Thoracic aorta (tissue), 2 donors: Measurements from ENCODE around the gene PFKP. TPM values are rescaled to one million over a fixed set of nuclear protein-coding genes. Genes with fewer than 3 reads are reported as not detected.

Source experiments
- ATAC-seq: fragments of 150-250 bp; one replicate; pipeline ENCODE4 v1.8.0; 2017; ENCODE audit warnings: low read depth; ENCODE audit not compliant: insufficient number of reproducible peaks, low FRiP score
- DNase-seq: peaks from one replicate; pipeline ENCODE4 v3.0.0-alpha.2; 2020; ENCODE audit warnings: low spot score
- H3K27ac ChIP-seq, 2 donors: fragments of 200-600 bp; sonication (generic); 1 replicate in 1 of 2; 2 replicates in 1 of 2; pipeline ENCODE4 v1.5.1; 2016; ENCODE audit warnings: mild to moderate bottlenecking in 2 of 2, moderate library complexity in 2 of 2
- H3K27me3 ChIP-seq: fragments of 200-600 bp; sonication (generic); replicated peaks from 2 replicates; pipeline ENCODE4 v1.6.0; 2016; ENCODE audit warnings: mild to moderate bottlenecking; ENCODE audit not compliant: insufficient read depth
- H3K36me3 ChIP-seq: fragments of 200-600 bp; sonication (generic); one replicate; pipeline ENCODE4 v1.5.1; 2016
- H3K4me1 ChIP-seq, 2 donors: fragments of 200-600 bp; sonication (generic); 1 replicate in 1 of 2; 2 replicates in 1 of 2; pipeline versions ENCODE4 v1.5.1 to v1.6.0; 2016; ENCODE audit warnings: low read depth in 2 of 2, mild to moderate bottlenecking in 1 of 2; ENCODE audit not compliant: control insufficient read depth in 1 of 2
- H3K4me3 ChIP-seq: fragments of 200-600 bp; sonication (generic); 2 replicates; pipeline ENCODE4 v1.5.1; 2016; ENCODE audit warnings: mild to moderate bottlenecking
- H3K9me3 ChIP-seq: fragments of 200-600 bp; sonication (generic); 2 replicates; pipeline ENCODE4 v1.5.1; 2016
- total RNA-seq, 2 donors: library from RNA; depleted of rRNA; stranded (reverse); fragments of >200 nt; gene quantifications; one replicate each; pipeline versions ENCODE4 v1.1.0 to v1.2.3, GENCODE V29; 2016
- TF ChIP-seq, protein P1 (sequence below): fragments of 200-600 bp; sonication (generic); IDR thresholded peaks from one replicate; pipeline ENCODE4 v1.5.1; 2019; ENCODE audit warnings: antibody characterized with exemption

The PFKP gene
- total RNA-seq, 2 donors from 2014 or later, result 91.4 to 153 TPM

DNA sequence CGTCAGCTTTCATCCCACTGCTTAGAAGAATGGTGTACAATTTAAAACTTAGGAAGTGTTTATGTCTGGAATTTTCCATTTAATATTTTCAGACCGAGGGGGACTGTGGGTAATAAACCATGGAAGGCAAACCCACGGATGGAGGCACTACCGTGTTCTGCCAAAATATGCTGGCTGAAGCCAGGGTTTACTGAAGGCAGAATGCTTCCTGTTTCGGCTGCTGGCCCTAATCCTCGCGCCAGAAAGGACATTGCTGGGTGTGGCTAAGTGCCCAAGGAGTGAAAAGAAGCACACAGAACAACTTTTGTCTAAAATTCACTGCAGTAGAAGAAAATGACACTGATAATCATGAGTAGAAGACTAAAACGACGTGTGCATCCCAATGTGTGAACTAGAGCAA lies 72.9 kb downstream of the PFKP start:
- Histone ChIP-seq H3K9me3 (no peaks in the 10 kb centered on the region), H3K27me3 (no peaks in the 10 kb centered on the region), H3K4me3 (no peak overlapping the region), H3K27ac (peak overlapping the region; percentile 21 to 69), H3K36me3 (peaks cover 76% of the 10 kb centered on the region), H3K4me1 (peaks cover 24 to 34% of the 10 kb centered on the region in 2 donors)
- DNase-seq, result no peak
- ATAC-seq, result no peak
- TF ChIP-seq, protein P1, sequence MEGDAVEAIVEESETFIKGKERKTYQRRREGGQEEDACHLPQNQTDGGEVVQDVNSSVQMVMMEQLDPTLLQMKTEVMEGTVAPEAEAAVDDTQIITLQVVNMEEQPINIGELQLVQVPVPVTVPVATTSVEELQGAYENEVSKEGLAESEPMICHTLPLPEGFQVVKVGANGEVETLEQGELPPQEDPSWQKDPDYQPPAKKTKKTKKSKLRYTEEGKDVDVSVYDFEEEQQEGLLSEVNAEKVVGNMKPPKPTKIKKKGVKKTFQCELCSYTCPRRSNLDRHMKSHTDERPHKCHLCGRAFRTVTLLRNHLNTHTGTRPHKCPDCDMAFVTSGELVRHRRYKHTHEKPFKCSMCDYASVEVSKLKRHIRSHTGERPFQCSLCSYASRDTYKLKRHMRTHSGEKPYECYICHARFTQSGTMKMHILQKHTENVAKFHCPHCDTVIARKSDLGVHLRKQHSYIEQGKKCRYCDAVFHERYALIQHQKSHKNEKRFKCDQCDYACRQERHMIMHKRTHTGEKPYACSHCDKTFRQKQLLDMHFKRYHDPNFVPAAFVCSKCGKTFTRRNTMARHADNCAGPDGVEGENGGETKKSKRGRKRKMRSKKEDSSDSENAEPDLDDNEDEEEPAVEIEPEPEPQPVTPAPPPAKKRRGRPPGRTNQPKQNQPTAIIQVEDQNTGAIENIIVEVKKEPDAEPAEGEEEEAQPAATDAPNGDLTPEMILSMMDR, result no peak

DNA sequence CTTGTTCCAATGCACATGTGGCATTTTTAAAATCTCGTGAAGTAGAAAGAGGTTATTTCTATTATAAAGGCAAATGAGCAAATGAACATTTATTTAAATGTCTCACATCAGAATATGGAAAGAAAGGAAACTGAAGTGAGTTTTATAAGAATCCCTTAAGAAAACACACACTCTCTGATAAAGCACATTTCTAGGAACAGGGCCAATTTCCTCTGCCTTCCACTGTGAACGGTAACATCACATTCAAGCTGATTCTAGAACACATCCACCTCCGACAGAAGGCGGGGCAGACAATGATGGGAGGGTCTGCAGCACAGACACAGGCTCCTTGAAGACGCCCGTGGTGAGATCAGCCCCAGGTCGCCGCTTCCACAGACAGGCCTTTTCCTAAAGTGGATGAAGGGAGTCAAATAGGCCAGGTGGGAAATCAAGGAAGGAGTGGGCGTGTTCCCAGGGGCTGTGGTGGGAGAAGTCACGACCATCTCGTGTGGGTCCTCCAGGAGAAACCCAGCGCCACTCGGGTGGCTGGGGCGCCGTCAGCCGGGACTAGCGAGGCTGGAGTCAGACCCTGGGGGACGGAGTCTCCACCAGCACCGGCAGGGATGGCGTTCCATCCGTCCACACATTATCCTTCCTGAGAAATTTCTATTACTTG lies 74.1 kb downstream of the PFKP start:
- TF ChIP-seq, protein P1, result no peak
- H3K27ac ChIP-seq, result peak overlapping the region; percentile 27 to 69
- ATAC-seq, result no peak
- peaks cover 23 to 30% of the 10 kb centered on the region in 2 donors for H3K4me1 ChIP-seq
- peaks cover 76% of the 10 kb centered on the region for H3K36me3 ChIP-seq
- H3K4me3 ChIP-seq, result no peak overlapping the region
- no peaks in the 10 kb centered on the region for H3K9me3 ChIP-seq
- no peaks in the 10 kb centered on the region for H3K27me3 ChIP-seq
- no peak for DNase-seq

DNA sequence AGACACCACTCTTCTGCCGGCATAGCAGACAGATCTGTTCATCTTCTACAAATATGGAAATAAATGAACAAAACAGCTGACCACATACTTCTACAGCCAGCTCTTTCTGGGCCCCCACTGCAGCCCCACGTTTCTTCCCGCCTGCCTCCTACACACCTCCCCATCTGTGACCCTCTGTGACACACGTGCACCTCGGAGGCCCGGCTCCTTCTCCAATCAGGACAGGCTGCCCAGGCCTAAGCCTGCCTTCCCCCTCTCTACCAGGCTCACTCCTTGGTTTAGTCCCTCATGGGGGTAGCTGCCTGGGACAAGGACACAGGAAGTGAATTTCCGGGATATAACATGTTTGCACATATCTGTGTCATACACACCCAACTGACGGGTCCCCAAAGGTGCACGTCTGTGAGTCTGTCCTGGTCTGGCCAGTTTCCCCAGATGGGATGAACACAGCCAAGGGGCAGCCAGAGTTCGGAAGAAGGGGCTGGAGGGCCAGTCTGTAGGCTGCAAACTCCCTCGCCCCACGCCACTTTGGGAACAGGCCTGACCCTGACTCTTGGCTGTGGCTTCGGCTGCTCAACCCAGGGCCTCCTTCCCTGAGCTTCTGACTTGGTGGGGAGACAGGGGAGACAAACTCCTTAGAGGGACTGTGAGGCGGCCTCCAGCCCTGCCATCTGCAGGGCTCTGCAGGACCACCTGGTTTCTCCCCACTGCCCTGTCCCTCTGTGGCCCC lies 75.0 kb downstream of the PFKP start:
- no peaks in the 10 kb centered on the region for H3K27me3 ChIP-seq
- H3K4me1 ChIP-seq, result peaks cover 17 to 22% of the 10 kb centered on the region in 2 donors
- H3K36me3 ChIP-seq, result peaks cover 82% of the 10 kb centered on the region
- TF ChIP-seq, protein P1, result no peak
- peak overlapping the region in 1 of 2 donors; percentile 27 for H3K27ac ChIP-seq
- DNase-seq, result no peak
- no peak for ATAC-seq
- no peaks in the 10 kb centered on the region for H3K9me3 ChIP-seq
- H3K4me3 ChIP-seq, result no peak overlapping the region

DNA sequence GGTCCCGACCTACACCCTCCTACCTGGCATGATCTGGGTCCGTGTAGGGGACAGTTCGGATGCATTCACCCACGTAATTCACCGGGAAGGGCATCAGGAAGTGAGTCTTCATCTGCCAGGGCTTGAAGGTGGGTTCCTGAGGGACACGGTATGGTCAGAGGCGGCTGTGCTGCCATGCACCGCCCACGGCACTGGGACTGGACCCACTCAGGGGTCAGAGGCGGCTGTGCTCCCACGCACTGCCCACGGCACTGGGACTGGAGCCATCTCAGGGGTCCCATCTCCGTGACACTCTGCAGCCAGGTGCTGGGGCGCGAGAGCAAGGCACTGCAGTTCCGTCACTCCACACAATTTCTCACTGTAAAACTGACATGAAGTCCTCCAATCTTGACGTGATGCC lies 76.0 kb downstream of the PFKP start:
- DNase-seq, result no peak
- peaks cover 82% of the 10 kb centered on the region for H3K36me3 ChIP-seq
- ATAC-seq, result no peak
- peaks cover 13 to 21% of the 10 kb centered on the region in 2 donors for H3K4me1 ChIP-seq
- H3K9me3 ChIP-seq, result no peaks in the 10 kb centered on the region
- H3K4me3 ChIP-seq, result no peak overlapping the region
- no peak overlapping the region for H3K27ac ChIP-seq
- no peaks in the 10 kb centered on the region for H3K27me3 ChIP-seq
- TF ChIP-seq, protein P1, result no peak

DNA sequence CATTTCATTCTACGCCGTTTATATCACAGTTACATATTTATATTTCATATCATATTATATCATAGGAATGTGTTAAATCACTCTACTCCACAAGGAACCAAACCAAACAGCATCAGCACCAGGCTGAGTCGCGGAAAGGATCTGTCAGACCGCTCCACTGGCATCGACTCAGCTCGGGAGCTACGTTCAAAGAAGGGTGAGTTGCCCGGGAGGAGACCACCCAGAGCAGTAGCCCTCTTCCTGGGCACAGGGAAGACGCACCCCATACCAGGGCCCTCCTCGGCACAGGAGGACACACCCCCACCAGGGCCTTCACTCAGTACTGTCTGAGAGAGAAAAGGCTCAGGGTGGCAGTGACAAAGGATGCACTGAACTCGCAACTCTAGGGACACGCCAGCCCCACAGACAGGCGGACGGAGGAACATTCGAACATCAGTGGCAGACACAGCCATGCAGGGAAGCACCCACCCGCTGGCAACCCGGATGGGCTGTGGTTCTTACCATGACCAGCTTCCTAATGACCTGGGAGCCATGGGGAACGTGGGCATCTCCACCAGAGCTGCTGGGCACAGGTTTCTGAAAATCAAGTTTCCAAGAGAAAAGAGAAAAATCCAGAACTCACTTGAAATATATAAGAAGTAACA lies 76.6 kb downstream of the PFKP start:
- Histone ChIP-seq H3K27me3 (no peaks in the 10 kb centered on the region), H3K4me3 (no peak overlapping the region), H3K36me3 (peaks cover 82% of the 10 kb centered on the region), H3K9me3 (no peaks in the 10 kb centered on the region), H3K27ac (no peak overlapping the region), H3K4me1 (peaks cover 13 to 21% of the 10 kb centered on the region in 2 donors)
- no peak for ATAC-seq
- TF ChIP-seq, protein P1, result no peak
- no peak for DNase-seq
